ENCODE data around the gene TEF.

The TEF gene

GRCh38 chr22:41445129-41446056 is 63.7 kb downstream of the TEF start:
- no peak overlapping the region for H4K8ac ChIP-seq (ENCODE audit: low read depth, low read length)
- peak overlapping the region; percentile 78 for H3K18ac ChIP-seq (ENCODE audit: low read length)
- no peak overlapping the region for H2BK12ac ChIP-seq (ENCODE audit: low read length)
- no peak overlapping the region for H3K4ac ChIP-seq (ENCODE audit: low read length)
- peak overlapping the region; percentile 20 for H2AK5ac ChIP-seq (ENCODE audit: low read depth, low read length)
- peaks cover 6 to 34% of the 10 kb centered on the region in 2 donors for H3K36me3 ChIP-seq (replicated peaks in 1 of 2; ENCODE audit: control insufficient read depth in 2 of 2, insufficient read depth in 2 of 2, low read length in 2 of 2)
- H3K9ac ChIP-seq (ENCODE audit: low read depth, low read length, poor library complexity): peak overlapping the region; percentile 89
- peak overlapping the region; percentile 85 for H3K27ac ChIP-seq (replicated peaks; ENCODE audit: low read length)
- H4K91ac ChIP-seq (ENCODE audit: low read depth, low read length, poor library complexity): no peak overlapping the region
- H2BK5ac ChIP-seq (ENCODE audit: low read length): peak overlapping the region; percentile 80
- H2AFZ ChIP-seq (ENCODE audit: low read length): no peak overlapping the region
- H3K4me3 ChIP-seq (ENCODE audit: low read length in 2 of 2): peak overlapping the region; percentile 87 to 98
- no CpG with 5 or more reads among the region's 22 CpGs for WGBS, 2 donors (ENCODE audit: extremely low coverage in 2 of 2, insufficient read length in 2 of 2, insufficient replicate concordance in 1 of 2)
- H2BK15ac ChIP-seq (ENCODE audit: low read length): no peak overlapping the region
- H3K27me3 ChIP-seq (ENCODE audit: control insufficient read depth in 3 of 3, insufficient read depth in 3 of 3, low read depth in 1 of 3, low read length in 3 of 3): no peaks in the 10 kb centered on the region
- H3K4me1 ChIP-seq (ENCODE audit: control insufficient read depth in 2 of 2, insufficient read depth in 1 of 2, low read depth in 1 of 2, low read length in 2 of 2): peaks cover 5% of the 10 kb centered on the region in 2 donors
- H3K23ac ChIP-seq (ENCODE audit: low read depth, low read length, poor library complexity): no peak overlapping the region
- no peak overlapping the region for H3K14ac ChIP-seq (ENCODE audit: low read length)
- peaks cover 3% of the 10 kb centered on the region for H3K79me1 ChIP-seq (ENCODE audit: low read depth, low read length)
- H3K4me2 ChIP-seq (ENCODE audit: insufficient read depth, low read length, poor library complexity, severe bottlenecking): peak overlapping the region; percentile 72
- DNase-seq (ENCODE audit: low spot score): peak; percentile 71
- no peak overlapping the region for H2BK120ac ChIP-seq (ENCODE audit: low read depth, low read length)
- H3K9me3 ChIP-seq (replicated peaks in 1 of 2; ENCODE audit: control insufficient read depth in 2 of 2, insufficient read depth in 1 of 2, low read depth in 1 of 2, low read length in 2 of 2): no peaks in the 10 kb centered on the region

GRCh38 chr22:41446057-41446501 is 64.3 kb downstream of the TEF start:
- H3K79me1 ChIP-seq (ENCODE audit: low read depth, low read length): peaks cover 3% of the 10 kb centered on the region
- peak overlapping the region; percentile 100 for H3K23ac ChIP-seq (ENCODE audit: low read depth, low read length, poor library complexity)
- peak overlapping the region; percentile 72 for H3K4me2 ChIP-seq (ENCODE audit: insufficient read depth, low read length, poor library complexity, severe bottlenecking)
- H2AK5ac ChIP-seq (ENCODE audit: low read depth, low read length): peak overlapping the region; percentile 20
- no peak overlapping the region for H2BK120ac ChIP-seq (ENCODE audit: low read depth, low read length)
- H2AFZ ChIP-seq (ENCODE audit: low read length): peak overlapping the region; percentile 43
- H2BK12ac ChIP-seq (ENCODE audit: low read length): no peak overlapping the region
- no peak overlapping the region for H3K27ac ChIP-seq (replicated peaks; ENCODE audit: low read length)
- H3K36me3 ChIP-seq (replicated peaks in 1 of 2; ENCODE audit: control insufficient read depth in 2 of 2, insufficient read depth in 2 of 2, low read length in 2 of 2): peaks cover 6 to 27% of the 10 kb centered on the region in 2 donors
- H2BK5ac ChIP-seq (ENCODE audit: low read length): peak overlapping the region; percentile 100
- peak; percentile 21 for DNase-seq (ENCODE audit: low spot score)
- peaks cover 5% of the 10 kb centered on the region in 2 donors for H3K4me1 ChIP-seq (ENCODE audit: control insufficient read depth in 2 of 2, insufficient read depth in 1 of 2, low read depth in 1 of 2, low read length in 2 of 2)
- peak overlapping the region; percentile 97 for H3K9ac ChIP-seq (ENCODE audit: low read depth, low read length, poor library complexity)
- WGBS, 2 donors (ENCODE audit: extremely low coverage in 2 of 2, insufficient read length in 2 of 2, insufficient replicate concordance in 1 of 2): no CpG with 5 or more reads among the region's 34 CpGs
- H3K14ac ChIP-seq (ENCODE audit: low read length): no peak overlapping the region
- H3K18ac ChIP-seq (ENCODE audit: low read length): peak overlapping the region; percentile 92
- H2BK15ac ChIP-seq (ENCODE audit: low read length): peak overlapping the region; percentile 66
- no peak overlapping the region for H4K8ac ChIP-seq (ENCODE audit: low read depth, low read length)
- H3K9me3 ChIP-seq (replicated peaks in 1 of 2; ENCODE audit: control insufficient read depth in 2 of 2, insufficient read depth in 1 of 2, low read depth in 1 of 2, low read length in 2 of 2): no peaks in the 10 kb centered on the region
- no peak overlapping the region for H3K4ac ChIP-seq (ENCODE audit: low read length)
- H3K4me3 ChIP-seq (ENCODE audit: low read length in 2 of 2): peak overlapping the region; percentile 87 to 98
- H4K91ac ChIP-seq (ENCODE audit: low read depth, low read length, poor library complexity): no peak overlapping the region
- no peaks in the 10 kb centered on the region for H3K27me3 ChIP-seq (ENCODE audit: control insufficient read depth in 3 of 3, insufficient read depth in 3 of 3, low read depth in 1 of 3, low read length in 3 of 3)

- WGBS, 2 donors (ENCODE audit: extremely low coverage in 2 of 2, insufficient read length in 2 of 2, insufficient replicate concordance in 1 of 2): no CpG with 5 or more reads among the region's 85 CpGs
- H4K8ac ChIP-seq (ENCODE audit: low read depth, low read length): peak within 1 kb of the TSS; percentile 89
- H3K14ac ChIP-seq (ENCODE audit: low read length): peak within 1 kb of the TSS; percentile 86
- peak within 1 kb of the TSS; percentile 100 for H3K4me2 ChIP-seq (ENCODE audit: insufficient read depth, low read length, poor library complexity, severe bottlenecking)
- H3K9ac ChIP-seq (ENCODE audit: low read depth, low read length, poor library complexity): peak within 1 kb of the TSS; percentile 99
- peak within 1 kb of the TSS; percentile 100 for H2BK5ac ChIP-seq (ENCODE audit: low read length)
- H2BK15ac ChIP-seq (ENCODE audit: low read length): peak within 1 kb of the TSS; percentile 81
- peak within 1 kb of the TSS; percentile 98 for H4K91ac ChIP-seq (ENCODE audit: low read depth, low read length, poor library complexity)
- H3K27me3 ChIP-seq (ENCODE audit: control insufficient read depth in 3 of 3, insufficient read depth in 3 of 3, low read depth in 1 of 3, low read length in 3 of 3): no peaks in the 10 kb centered on the region
- H2AFZ ChIP-seq (ENCODE audit: low read length): peak within 1 kb of the TSS; percentile 71
- peaks cover 6 to 22% of the 10 kb centered on the region in 2 donors for H3K36me3 ChIP-seq (replicated peaks in 1 of 2; ENCODE audit: control insufficient read depth in 2 of 2, insufficient read depth in 2 of 2, low read length in 2 of 2)
- peaks cover 3% of the 10 kb centered on the region for H3K79me1 ChIP-seq (ENCODE audit: low read depth, low read length)
- peak within 1 kb of the TSS; percentile 98 for H3K18ac ChIP-seq (ENCODE audit: low read length)
- peak within 1 kb of the TSS; percentile 97 for H3K27ac ChIP-seq (replicated peaks; ENCODE audit: low read length)
- peak; percentile 95 for DNase-seq (ENCODE audit: low spot score)
- peak within 1 kb of the TSS; percentile 87 to 98 for H3K4me3 ChIP-seq (ENCODE audit: low read length in 2 of 2)
- H3K23ac ChIP-seq (ENCODE audit: low read depth, low read length, poor library complexity): peak within 1 kb of the TSS; percentile 100
- peak within 1 kb of the TSS; percentile 90 for H3K4ac ChIP-seq (ENCODE audit: low read length)
- peak within 1 kb of the TSS; percentile 92 for H2BK12ac ChIP-seq (ENCODE audit: low read length)
- no peaks in the 10 kb centered on the region for H3K9me3 ChIP-seq (replicated peaks in 1 of 2; ENCODE audit: control insufficient read depth in 2 of 2, insufficient read depth in 1 of 2, low read depth in 1 of 2, low read length in 2 of 2)
- peak within 1 kb of the TSS; percentile 98 for H2AK5ac ChIP-seq (ENCODE audit: low read depth, low read length)
- H2BK120ac ChIP-seq (ENCODE audit: low read depth, low read length): peak within 1 kb of the TSS; percentile 97
- peaks cover 5 to 7% of the 10 kb centered on the region in 2 donors for H3K4me1 ChIP-seq (ENCODE audit: control insufficient read depth in 2 of 2, insufficient read depth in 1 of 2, low read depth in 1 of 2, low read length in 2 of 2)
Measured at GRCh38 chr22:41446639-41447434, 65.1 kb downstream of the TEF start, which contains the start of gene TOB2. TSS of gene TOB2 (minus strand) at chr22:41446801. CDS start at chr22:41437345, 9,456 bp downstream.

All from neuronal stem cell (in vitro differentiated cells).